Ectodermal cell (in vitro differentiated cells): ENCODE results near the gene F2RL3.

Experiments used
- H3K27ac ChIP-seq: 2 replicates; pipeline ENCODE4 v1.7.0; 2013; ENCODE audit warnings: mild to moderate bottlenecking, low read depth, low read length; ENCODE audit not compliant: insufficient read depth, poor library complexity, severe bottlenecking
- H3K27me3 ChIP-seq: 2 replicates; pipeline ENCODE4 v1.7.0; 2013; ENCODE audit warnings: mild to moderate bottlenecking, low read length; ENCODE audit not compliant: insufficient read depth, control insufficient read depth, poor library complexity, severe bottlenecking
- H3K36me3 ChIP-seq: one replicate; pipeline ENCODE4 v1.7.0; 2013; ENCODE audit warnings: low read length; ENCODE audit not compliant: control insufficient read depth, insufficient read depth
- H3K4me1 ChIP-seq: one replicate; pipeline ENCODE4 v1.7.0; 2013; ENCODE audit warnings: low read length; ENCODE audit not compliant: control insufficient read depth, insufficient read depth
- H3K4me3 ChIP-seq: 2 replicates; pipeline ENCODE4 v1.7.0; 2013; ENCODE audit warnings: low read depth, low read length, control low read depth; ENCODE audit not compliant: insufficient read depth
- H3K9me3 ChIP-seq: 2 replicates; pipeline ENCODE4 v1.7.0; 2013; ENCODE audit warnings: mild to moderate bottlenecking, low read length, moderate library complexity; ENCODE audit not compliant: control insufficient read depth
- WGBS, 2 experiments: methylation state at CpG; one replicate each; pipeline ENCODE4 v1.1.7; 2013; ENCODE audit warnings: missing lambda C conversion rate in 2 of 2; 5-methylcytosine and 5-hydroxymethylcytosine counted together

F2RL3 gene

GRCh38 chr19:16860118-16860517 lies 28.7 kb upstream of the F2RL3 start:
- H3K9me3 ChIP-seq, result no peaks in the 10 kb centered on the region
- no peak overlapping the region for H3K4me3 ChIP-seq
- no peak overlapping the region for H3K27ac ChIP-seq
- H3K4me1 ChIP-seq, result no peaks in the 10 kb centered on the region
- H3K36me3 ChIP-seq, result peaks cover 15% of the 10 kb centered on the region
- H3K27me3 ChIP-seq, result no peaks in the 10 kb centered on the region
- WGBS, 2 experiments, result 94% methylated on average over 20 of the region's 20 CpGs

DNA sequence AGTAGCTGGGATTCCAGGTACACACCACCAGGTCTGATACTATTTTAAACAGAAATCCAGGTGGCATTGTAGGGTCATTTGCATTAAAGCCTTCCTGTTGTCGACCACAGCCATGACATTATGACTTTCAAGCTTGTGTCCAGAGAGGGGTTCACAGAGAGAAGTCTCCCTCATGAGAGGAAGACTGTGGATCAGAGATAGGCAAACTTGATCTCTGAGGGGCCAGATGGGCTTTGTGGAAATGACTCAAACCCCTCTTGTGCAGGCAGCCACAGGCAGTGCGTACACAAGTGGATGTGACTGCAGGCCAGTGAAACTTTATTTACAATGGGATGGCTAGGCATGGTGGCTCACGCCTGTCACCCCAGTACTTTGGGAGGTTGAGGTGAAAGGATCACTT lies 27.8 kb upstream of the F2RL3 start:
- H3K36me3 ChIP-seq, result peaks cover 19% of the 10 kb centered on the region
- no peaks in the 10 kb centered on the region for H3K27me3 ChIP-seq
- 94 to 95% methylated on average over 3 of the region's 3 CpGs for WGBS, 2 experiments
- no peaks in the 10 kb centered on the region for H3K4me1 ChIP-seq
- no peak overlapping the region for H3K27ac ChIP-seq
- no peak overlapping the region for H3K4me3 ChIP-seq
- no peaks in the 10 kb centered on the region for H3K9me3 ChIP-seq

DNA sequence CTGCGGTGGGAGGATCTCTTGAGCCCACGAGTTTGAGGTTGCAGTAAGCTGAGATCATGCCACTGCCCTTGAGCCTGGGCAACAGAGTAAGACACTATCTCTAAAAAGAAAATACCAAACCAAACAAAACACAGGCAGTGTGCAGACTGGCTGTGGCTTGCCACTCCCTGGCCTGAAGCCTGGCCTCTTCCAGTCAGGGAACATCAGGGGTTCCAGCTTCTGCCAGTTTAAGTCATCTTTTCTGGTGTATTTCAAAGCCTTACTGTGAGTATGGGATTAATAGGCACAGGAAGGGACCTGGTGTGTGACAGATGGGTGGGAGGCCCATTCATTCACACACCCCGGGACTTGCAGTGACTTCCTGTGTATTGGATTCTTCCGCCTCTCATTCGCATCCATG lies 27.0 kb upstream of the F2RL3 start:
- Histone ChIP-seq H3K4me1 (no peaks in the 10 kb centered on the region), H3K4me3 (no peak overlapping the region), H3K27ac (no peak overlapping the region), H3K27me3 (no peaks in the 10 kb centered on the region), H3K9me3 (no peaks in the 10 kb centered on the region), H3K36me3 (peaks cover 25% of the 10 kb centered on the region)
- WGBS, 2 experiments, result 89 to 93% methylated on average over 5 of the region's 5 CpGs

DNA sequence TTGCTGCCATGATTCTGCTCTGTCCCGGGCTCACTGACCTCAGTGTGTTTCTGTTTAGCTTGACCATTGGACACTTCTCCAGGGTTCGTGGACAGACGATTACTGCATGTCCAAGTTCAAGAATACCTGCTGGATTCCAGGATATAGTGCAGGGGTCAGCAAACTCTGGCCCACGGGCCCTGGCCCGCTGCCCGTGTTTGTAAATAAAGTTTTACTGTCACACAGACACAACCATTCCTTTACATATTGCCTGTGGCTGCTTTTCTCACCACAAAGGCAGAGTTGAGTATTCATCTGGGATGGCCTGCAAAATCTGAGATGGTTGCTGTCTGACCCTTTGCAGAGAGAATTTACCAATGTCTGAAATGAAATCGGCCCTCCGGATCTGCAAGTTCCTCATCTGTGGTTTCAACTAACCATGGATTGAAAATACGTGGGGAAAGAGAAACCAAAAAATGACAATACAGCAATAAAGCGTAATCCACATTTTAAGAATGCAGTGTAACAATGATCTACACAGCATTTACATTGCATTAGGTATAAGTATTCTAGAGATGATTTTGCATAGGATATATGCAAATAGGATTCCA lies 25.9 kb upstream of the F2RL3 start:
- Histone ChIP-seq H3K36me3 (peaks cover 34% of the 10 kb centered on the region), H3K9me3 (no peaks in the 10 kb centered on the region), H3K4me1 (no peaks in the 10 kb centered on the region), H3K27me3 (no peaks in the 10 kb centered on the region), H3K27ac (no peak overlapping the region), H3K4me3 (no peak overlapping the region)
- WGBS, 2 experiments, result 97 to 98% methylated on average over 10 of the region's 10 CpGs

DNA sequence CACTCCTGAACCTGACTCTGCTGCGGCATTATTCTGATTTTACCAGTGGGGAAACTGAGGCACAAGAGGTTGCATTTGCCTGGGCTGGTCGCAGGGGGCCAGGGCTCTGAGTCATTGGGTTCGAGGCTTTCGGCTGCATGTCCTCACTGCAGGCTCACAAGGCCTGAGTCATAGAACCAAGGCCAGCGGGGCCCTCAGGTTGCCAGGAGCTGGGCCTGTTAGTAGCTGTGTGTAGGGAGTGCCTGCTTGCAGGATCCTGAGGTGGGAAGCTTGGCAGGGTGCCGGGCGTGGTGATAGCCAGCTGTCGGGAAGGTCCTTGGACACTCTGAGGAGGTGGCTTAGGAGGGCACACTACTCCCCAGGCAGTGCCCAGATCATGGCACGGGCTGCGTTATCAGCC lies 21.6 kb upstream of the F2RL3 start:
- Histone ChIP-seq H3K27ac (no peak overlapping the region), H3K9me3 (no peaks in the 10 kb centered on the region), H3K4me3 (no peak overlapping the region), H3K36me3 (peaks cover 55% of the 10 kb centered on the region), H3K4me1 (no peaks in the 10 kb centered on the region), H3K27me3 (no peaks in the 10 kb centered on the region)
- WGBS, 2 experiments, result 94 to 96% methylated on average over 10 of the region's 10 CpGs

DNA sequence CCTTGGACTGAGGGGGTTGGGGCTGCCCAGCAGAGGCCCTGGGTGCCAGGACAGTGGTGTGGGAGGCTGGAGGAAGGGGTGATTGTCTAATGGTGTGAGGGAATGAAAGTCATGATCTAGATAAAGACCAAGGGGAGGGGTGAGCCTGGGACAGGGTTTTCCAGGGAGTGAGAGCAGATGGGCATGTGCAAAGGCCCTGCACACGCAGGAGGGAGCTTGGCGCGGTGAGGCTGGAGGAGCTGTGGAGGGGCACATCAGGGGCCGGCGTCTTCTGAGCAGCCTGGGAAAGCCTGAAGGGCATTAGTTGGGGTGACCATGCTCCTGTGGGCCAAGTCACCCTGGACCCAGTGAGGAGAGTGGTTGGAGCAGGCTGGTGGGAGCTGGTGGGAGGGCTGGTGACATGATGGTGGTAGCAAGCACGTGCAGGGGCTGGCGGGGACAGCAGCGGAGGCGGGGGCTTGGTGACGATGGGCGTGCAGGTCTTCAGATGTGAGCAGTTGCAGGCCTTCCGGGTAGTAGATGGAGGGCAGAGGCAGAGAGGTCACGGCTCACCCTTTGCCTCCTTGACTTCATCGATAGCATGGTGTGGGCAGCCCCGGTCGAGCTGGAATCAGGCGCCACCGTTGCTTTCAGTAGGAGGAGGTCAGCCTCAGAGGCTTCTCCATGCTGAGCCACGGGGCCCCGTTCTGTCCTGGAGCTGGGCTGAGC lies 20.2 kb upstream of the F2RL3 start:
- WGBS, 2 experiments, result 95 to 97% methylated on average over 20 of the region's 20 CpGs
- H3K4me1 ChIP-seq, result no peaks in the 10 kb centered on the region
- H3K36me3 ChIP-seq, result peaks cover 51% of the 10 kb centered on the region
- no peak overlapping the region for H3K27ac ChIP-seq
- no peaks in the 10 kb centered on the region for H3K9me3 ChIP-seq
- no peaks in the 10 kb centered on the region for H3K27me3 ChIP-seq
- no peak overlapping the region for H3K4me3 ChIP-seq

GRCh38 chr19:16869331-16869972 lies 19.3 kb upstream of the F2RL3 start:
- no peak overlapping the region for H3K4me3 ChIP-seq
- 96% methylated on average over 30 of the region's 30 CpGs for WGBS, 2 experiments
- no peaks in the 10 kb centered on the region for H3K27me3 ChIP-seq
- no peaks in the 10 kb centered on the region for H3K9me3 ChIP-seq
- no peak overlapping the region for H3K27ac ChIP-seq
- H3K4me1 ChIP-seq, result no peaks in the 10 kb centered on the region
- H3K36me3 ChIP-seq, result peaks cover 51% of the 10 kb centered on the region

DNA sequence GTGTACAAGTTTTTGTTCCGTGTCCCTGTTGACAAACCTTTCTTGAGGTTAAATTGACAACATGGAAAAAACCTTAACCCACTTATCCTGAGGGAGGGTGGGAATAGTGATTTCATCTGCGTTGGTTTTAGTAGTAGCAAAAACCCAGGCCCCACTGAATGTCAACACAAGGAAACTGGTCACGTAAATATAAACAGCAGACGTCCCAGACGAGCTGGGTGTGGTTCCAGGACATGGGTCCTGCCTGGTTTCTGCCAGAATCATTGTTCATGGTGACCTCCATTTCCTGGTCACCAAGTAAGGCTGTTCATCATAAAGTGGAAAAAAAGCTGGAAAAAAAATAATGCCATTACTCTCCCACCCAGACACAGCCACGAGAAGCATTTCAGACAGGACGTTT lies 16.9 kb upstream of the F2RL3 start:
- Histone ChIP-seq H3K27ac (no peak overlapping the region), H3K27me3 (no peaks in the 10 kb centered on the region), H3K36me3 (peaks cover 45% of the 10 kb centered on the region), H3K9me3 (no peaks in the 10 kb centered on the region), H3K4me3 (no peak overlapping the region), H3K4me1 (no peaks in the 10 kb centered on the region)
- 96 to 98% methylated on average over 7 of the region's 7 CpGs for WGBS, 2 experiments

GRCh38 chr19:16872728-16873127 lies 16.1 kb upstream of the F2RL3 start:
- Histone ChIP-seq H3K27me3 (no peaks in the 10 kb centered on the region), H3K9me3 (no peaks in the 10 kb centered on the region), H3K4me3 (no peak overlapping the region), H3K27ac (no peak overlapping the region), H3K36me3 (peaks cover 44% of the 10 kb centered on the region), H3K4me1 (no peaks in the 10 kb centered on the region)
- 97% methylated on average over 21 of the region's 21 CpGs for WGBS, 2 experiments

DNA sequence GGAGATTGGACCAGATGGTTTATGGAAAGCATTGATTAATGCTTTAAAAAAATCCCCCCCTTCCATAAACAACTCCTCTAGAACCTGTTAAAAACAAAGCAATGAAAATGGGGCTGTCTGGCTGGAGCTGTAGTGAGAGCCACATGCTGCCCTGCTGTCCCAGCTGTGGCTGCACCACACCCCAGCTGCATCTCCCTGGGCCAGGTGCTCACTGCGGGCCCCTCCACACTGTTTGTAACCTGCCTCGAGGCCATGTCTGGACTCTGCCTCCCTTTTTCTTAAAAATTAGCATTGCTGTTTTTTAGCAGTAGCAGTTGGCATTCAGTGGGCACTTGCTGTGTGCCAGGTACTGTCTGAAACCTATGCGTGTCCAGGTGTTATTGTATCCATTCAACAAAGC lies 15.2 kb upstream of the F2RL3 start:
- H3K4me1 ChIP-seq, result no peaks in the 10 kb centered on the region
- peaks cover 45% of the 10 kb centered on the region for H3K36me3 ChIP-seq
- H3K9me3 ChIP-seq, result no peaks in the 10 kb centered on the region
- H3K4me3 ChIP-seq, result no peak overlapping the region
- no peak overlapping the region for H3K27ac ChIP-seq
- WGBS, 2 experiments, result 93 to 99% methylated on average over 3 of the region's 3 CpGs
- H3K27me3 ChIP-seq, result no peaks in the 10 kb centered on the region
